Astrocyte (in vitro differentiated cells and primary cell): ENCODE data around the gene UNKL. TPM values are rescaled to one million over a fixed set of nuclear protein-coding genes. Genes with fewer than 3 reads are reported as not detected.

Experiments used
- DNase-seq: peaks from one replicate; pipeline ENCODE4 v3.0.0-alpha.2; 2010; ENCODE audit warnings: low read depth
- FAIRE-seq: peaks from 2 replicates; lab custom pipeline; 2011; peaks lifted over from hg19 to GRCh38; lab: Jason Lieb, UNC
- H2AFZ ChIP-seq: 2 replicates; pipeline ENCODE4 v1.6.0; 2012; ENCODE audit warnings: low read depth, low read length, inconsistent platforms
- H3K27ac ChIP-seq: 2 replicates; pipeline ENCODE4 v1.5.1; 2011; ENCODE audit warnings: low read depth, low read length, inconsistent platforms
- H3K27me3 ChIP-seq: 2 replicates; pipeline ENCODE4 v1.6.0; 2011; ENCODE audit warnings: low read length, inconsistent platforms; ENCODE audit not compliant: insufficient read depth
- H3K36me3 ChIP-seq: 2 replicates; pipeline ENCODE4 v1.5.1; 2011; ENCODE audit warnings: low read length, inconsistent platforms; ENCODE audit not compliant: insufficient read depth
- H3K4me1 ChIP-seq: 2 replicates; pipeline ENCODE4 v1.5.1; 2011; ENCODE audit warnings: low read length, inconsistent platforms; ENCODE audit not compliant: insufficient read depth
- H3K4me2 ChIP-seq: 2 replicates; pipeline ENCODE4 v1.6.0; 2012; ENCODE audit warnings: low read length, inconsistent platforms
- H3K4me3 ChIP-seq: 2 replicates; pipeline ENCODE4 v1.5.1; 2011; ENCODE audit warnings: low read depth, mild to moderate bottlenecking, low read length, inconsistent platforms; ENCODE audit not compliant: insufficient read depth
- H3K79me2 ChIP-seq: 2 replicates; pipeline ENCODE4 v1.6.0; 2012; ENCODE audit warnings: mild to moderate bottlenecking, low read length, inconsistent platforms; ENCODE audit not compliant: insufficient read depth
- H3K9ac ChIP-seq: 2 replicates; pipeline ENCODE4 v1.6.0; 2012; ENCODE audit warnings: mild to moderate bottlenecking, low read length, inconsistent platforms
- H3K9me3 ChIP-seq: 2 replicates; pipeline ENCODE4 v1.5.1; 2012; ENCODE audit warnings: low read depth, mild to moderate bottlenecking, low read length, inconsistent platforms; ENCODE audit not compliant: insufficient read depth
- H4K20me1 ChIP-seq: 2 replicates; pipeline ENCODE4 v1.6.0; 2012; ENCODE audit warnings: low read length, inconsistent platforms; ENCODE audit not compliant: insufficient read depth
- H3K27ac Mint-ChIP-seq: one replicate; pipeline ENCODE4 v1.8.0; 2021; ENCODE audit warnings: mild to moderate bottlenecking, mixed read lengths; ENCODE audit not compliant: unreplicated experiment
- H3K27me3 Mint-ChIP-seq: one replicate; pipeline ENCODE4 v1.8.0; 2021; ENCODE audit warnings: low read depth, mixed read lengths; ENCODE audit not compliant: unreplicated experiment
- H3K36me3 Mint-ChIP-seq: one replicate; pipeline ENCODE4 v1.8.0; 2021; ENCODE audit warnings: low read depth, mixed read lengths; ENCODE audit not compliant: unreplicated experiment
- H3K4me1 Mint-ChIP-seq: one replicate; pipeline ENCODE4 v1.8.0; 2021; ENCODE audit warnings: low read depth, mixed read lengths; ENCODE audit not compliant: unreplicated experiment
- H3K4me3 Mint-ChIP-seq: one replicate; pipeline ENCODE4 v1.8.0; 2021; ENCODE audit warnings: mild to moderate bottlenecking, moderate library complexity, mixed read lengths; ENCODE audit not compliant: unreplicated experiment
- H3K9me3 Mint-ChIP-seq: one replicate; pipeline ENCODE4 v1.8.0; 2021; ENCODE audit warnings: mild to moderate bottlenecking, mixed read lengths; ENCODE audit not compliant: unreplicated experiment
- EZH2 ChIP-seq: IDR thresholded peaks from 2 replicates; pipeline ENCODE4 v1.6.1; 2012; ENCODE audit warnings: mild to moderate bottlenecking, low read length, inconsistent platforms; ENCODE audit not compliant: insufficient read depth
- total RNA-seq: library from RNA; stranded (reverse); gene quantifications from 2 replicates; pipeline ENCODE4 v1.2.1, GENCODE V29; 2021
- TF ChIP-seq, protein P1 (sequence below): IDR thresholded peaks from 2 replicates; pipeline ENCODE4 v1.5.1; 2011; ENCODE audit warnings: low read depth, mild to moderate bottlenecking, inconsistent platforms, low read length, moderate library complexity; ENCODE audit not compliant: insufficient read depth

Gene UNKL
- total RNA-seq, 1 donor from 2014 or later = 10.7 TPM

DNA sequence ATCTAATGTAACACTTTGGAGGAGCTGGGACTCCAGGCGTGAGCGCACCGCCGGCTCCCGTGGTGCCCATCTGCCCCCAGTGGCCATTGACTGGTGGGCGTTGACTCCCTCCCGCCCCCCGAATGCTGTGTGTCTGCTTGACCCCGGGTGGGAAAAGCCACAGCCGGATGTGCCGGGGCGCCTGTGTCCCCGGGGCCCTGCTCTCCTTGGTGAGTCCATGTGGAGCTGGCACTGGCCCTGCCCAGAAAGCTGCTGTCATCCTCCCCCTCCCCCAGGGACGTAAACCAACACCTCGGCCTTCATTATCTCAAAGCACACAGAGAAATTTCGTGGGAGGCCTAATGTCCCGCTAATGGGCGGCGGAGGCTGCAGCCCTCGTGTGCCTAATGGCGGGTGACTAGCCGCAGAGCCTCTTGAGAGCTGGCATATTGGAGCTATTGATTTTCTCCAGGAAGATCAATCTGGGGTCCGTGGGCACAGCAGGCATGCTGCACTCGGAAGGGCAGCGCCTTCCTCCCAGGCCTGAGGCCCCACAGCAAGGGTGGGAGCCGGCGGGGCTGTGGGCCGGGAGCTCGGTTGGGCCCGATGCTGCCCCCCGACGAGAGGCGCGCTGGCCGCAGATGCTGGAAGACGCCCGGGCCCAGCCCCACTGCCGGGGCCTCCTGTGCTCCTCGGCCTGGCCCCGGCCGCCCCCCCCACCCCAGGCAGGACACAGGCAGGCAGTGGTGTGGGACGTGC, 12.4 kb upstream of the UNKL start:
- no peaks in the 10 kb centered on the region for H3K36me3 Mint-ChIP-seq
- Histone ChIP-seq H3K36me3 (no peaks in the 10 kb centered on the region), H3K9ac (no peak overlapping the region), H3K27ac (no peak overlapping the region), H3K4me1 (no peaks in the 10 kb centered on the region), H2AFZ (no peak overlapping the region), H3K79me2 (no peaks in the 10 kb centered on the region), H3K4me3 (no peak overlapping the region), H3K9me3 (no peaks in the 10 kb centered on the region), H3K4me2 (no peak overlapping the region), H3K27me3 (no peaks in the 10 kb centered on the region), H4K20me1 (no peaks in the 10 kb centered on the region)
- TF ChIP-seq, protein P1, sequence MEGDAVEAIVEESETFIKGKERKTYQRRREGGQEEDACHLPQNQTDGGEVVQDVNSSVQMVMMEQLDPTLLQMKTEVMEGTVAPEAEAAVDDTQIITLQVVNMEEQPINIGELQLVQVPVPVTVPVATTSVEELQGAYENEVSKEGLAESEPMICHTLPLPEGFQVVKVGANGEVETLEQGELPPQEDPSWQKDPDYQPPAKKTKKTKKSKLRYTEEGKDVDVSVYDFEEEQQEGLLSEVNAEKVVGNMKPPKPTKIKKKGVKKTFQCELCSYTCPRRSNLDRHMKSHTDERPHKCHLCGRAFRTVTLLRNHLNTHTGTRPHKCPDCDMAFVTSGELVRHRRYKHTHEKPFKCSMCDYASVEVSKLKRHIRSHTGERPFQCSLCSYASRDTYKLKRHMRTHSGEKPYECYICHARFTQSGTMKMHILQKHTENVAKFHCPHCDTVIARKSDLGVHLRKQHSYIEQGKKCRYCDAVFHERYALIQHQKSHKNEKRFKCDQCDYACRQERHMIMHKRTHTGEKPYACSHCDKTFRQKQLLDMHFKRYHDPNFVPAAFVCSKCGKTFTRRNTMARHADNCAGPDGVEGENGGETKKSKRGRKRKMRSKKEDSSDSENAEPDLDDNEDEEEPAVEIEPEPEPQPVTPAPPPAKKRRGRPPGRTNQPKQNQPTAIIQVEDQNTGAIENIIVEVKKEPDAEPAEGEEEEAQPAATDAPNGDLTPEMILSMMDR = no peak
- no peaks in the 10 kb centered on the region for H3K9me3 Mint-ChIP-seq
- DNase-seq (no peak), FAIRE-seq (no peak)
- peaks cover 4% of the 10 kb centered on the region for H3K27me3 Mint-ChIP-seq
- H3K4me1 Mint-ChIP-seq = no peaks in the 10 kb centered on the region
- no peak overlapping the region for H3K4me3 Mint-ChIP-seq
- H3K27ac Mint-ChIP-seq = no peak overlapping the region

DNA sequence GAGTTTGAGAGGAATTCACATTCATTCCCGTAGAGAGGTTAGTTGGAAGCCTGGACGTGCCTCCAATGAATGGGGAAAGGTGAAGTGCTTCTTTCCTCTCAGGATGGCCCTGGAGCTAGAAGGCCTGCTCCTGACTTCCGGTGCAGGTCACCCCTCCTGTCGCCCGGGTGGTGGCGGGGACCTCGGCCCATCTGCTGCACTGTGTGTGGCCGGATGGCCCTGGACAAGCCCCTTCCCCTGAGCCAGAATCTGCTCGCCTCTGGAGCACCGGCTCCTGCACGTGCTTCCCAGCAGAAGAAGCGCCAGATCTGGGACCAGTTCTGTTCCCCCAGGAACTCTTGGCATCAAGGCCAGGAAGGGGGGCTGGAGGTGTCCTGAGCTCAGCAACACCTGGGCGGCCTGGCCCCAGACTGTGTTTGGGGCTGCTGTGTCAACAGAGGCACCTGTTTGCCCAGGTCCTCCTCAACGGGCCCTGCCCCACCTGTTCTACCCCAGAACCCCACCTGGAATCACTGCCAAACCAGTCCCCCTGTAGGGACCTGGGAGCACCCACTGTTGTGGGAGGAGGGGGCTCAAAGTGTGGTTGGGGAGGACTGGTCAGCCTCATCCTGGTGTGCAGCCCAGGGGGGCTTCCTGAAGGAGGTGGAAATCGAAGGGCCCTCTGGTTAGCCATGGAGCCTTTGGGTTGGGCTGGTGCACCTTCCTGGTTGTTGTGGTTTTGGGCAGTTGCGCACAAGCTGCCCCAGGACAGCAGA, 11.3 kb upstream of the UNKL start:
- Histone ChIP-seq H3K36me3 (no peaks in the 10 kb centered on the region), H3K27ac (no peak overlapping the region), H3K4me2 (no peak overlapping the region), H3K9me3 (no peaks in the 10 kb centered on the region), H4K20me1 (no peaks in the 10 kb centered on the region), H3K9ac (no peak overlapping the region), H3K4me3 (no peak overlapping the region), H3K27me3 (no peaks in the 10 kb centered on the region), H2AFZ (no peak overlapping the region), H3K4me1 (no peaks in the 10 kb centered on the region), H3K79me2 (no peaks in the 10 kb centered on the region)
- Mint-ChIP-seq H3K36me3 (no peaks in the 10 kb centered on the region), H3K27ac (no peak overlapping the region), H3K4me1 (no peaks in the 10 kb centered on the region), H3K27me3 (peaks cover 4% of the 10 kb centered on the region), H3K4me3 (no peak overlapping the region), H3K9me3 (no peaks in the 10 kb centered on the region)
- TF ChIP-seq EZH2 = no peak
- TF ChIP-seq, protein P1 = no peak
- DNase-seq (no peak), FAIRE-seq (no peak)

DNA sequence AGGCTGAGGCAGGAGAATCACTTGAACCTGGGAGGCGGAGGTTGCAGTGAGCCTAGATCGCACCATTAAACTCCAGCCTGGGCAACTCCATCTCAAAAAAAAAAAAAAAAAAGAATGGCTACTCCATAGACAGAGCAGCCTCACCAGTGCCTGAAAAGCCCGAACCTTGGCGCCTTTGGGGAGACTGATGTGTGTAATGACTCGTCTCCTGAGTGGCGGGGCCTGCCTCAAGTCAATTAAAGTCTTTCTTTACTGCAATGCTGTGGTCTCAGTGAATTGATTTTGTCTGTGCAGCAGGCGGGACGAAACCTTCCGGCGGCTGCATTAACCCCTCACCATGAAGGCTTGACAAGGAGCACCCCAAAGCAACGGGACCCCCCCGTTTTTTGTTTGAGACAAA, 9.5 kb upstream of the UNKL start:
- Histone ChIP-seq H2AFZ (no peak overlapping the region), H3K27ac (no peak overlapping the region), H3K9me3 (no peaks in the 10 kb centered on the region), H3K27me3 (no peaks in the 10 kb centered on the region), H3K4me1 (peaks cover 6% of the 10 kb centered on the region), H4K20me1 (no peaks in the 10 kb centered on the region), H3K9ac (no peak overlapping the region), H3K4me2 (no peak overlapping the region), H3K36me3 (no peaks in the 10 kb centered on the region), H3K4me3 (no peak overlapping the region), H3K79me2 (peaks cover 15% of the 10 kb centered on the region)
- DNase-seq = no peak
- no peaks in the 10 kb centered on the region for H3K27me3 Mint-ChIP-seq
- no peaks in the 10 kb centered on the region for H3K36me3 Mint-ChIP-seq
- TF ChIP-seq, protein P1 = no peak
- TF ChIP-seq EZH2 = no peak
- no peaks in the 10 kb centered on the region for H3K9me3 Mint-ChIP-seq
- peaks cover 2% of the 10 kb centered on the region for H3K4me1 Mint-ChIP-seq
- FAIRE-seq = no peak
- H3K4me3 Mint-ChIP-seq = no peak overlapping the region
- H3K27ac Mint-ChIP-seq = no peak overlapping the region
